NT2/D1 (cell line): ENCODE data around the gene ATP6AP1.

ENCODE experiments used
- SUZ12 ChIP-seq: IDR thresholded peaks from 2 replicates; pipeline ENCODE4 v1.6.1; 2011; ENCODE audit not compliant: insufficient read length, insufficient read depth; ENCODE audit errors: extremely low read depth
- YY1 ChIP-seq: IDR thresholded peaks from 2 replicates; pipeline ENCODE4 v1.6.1; 2011; ENCODE audit not compliant: insufficient read length, insufficient read depth

DNA sequence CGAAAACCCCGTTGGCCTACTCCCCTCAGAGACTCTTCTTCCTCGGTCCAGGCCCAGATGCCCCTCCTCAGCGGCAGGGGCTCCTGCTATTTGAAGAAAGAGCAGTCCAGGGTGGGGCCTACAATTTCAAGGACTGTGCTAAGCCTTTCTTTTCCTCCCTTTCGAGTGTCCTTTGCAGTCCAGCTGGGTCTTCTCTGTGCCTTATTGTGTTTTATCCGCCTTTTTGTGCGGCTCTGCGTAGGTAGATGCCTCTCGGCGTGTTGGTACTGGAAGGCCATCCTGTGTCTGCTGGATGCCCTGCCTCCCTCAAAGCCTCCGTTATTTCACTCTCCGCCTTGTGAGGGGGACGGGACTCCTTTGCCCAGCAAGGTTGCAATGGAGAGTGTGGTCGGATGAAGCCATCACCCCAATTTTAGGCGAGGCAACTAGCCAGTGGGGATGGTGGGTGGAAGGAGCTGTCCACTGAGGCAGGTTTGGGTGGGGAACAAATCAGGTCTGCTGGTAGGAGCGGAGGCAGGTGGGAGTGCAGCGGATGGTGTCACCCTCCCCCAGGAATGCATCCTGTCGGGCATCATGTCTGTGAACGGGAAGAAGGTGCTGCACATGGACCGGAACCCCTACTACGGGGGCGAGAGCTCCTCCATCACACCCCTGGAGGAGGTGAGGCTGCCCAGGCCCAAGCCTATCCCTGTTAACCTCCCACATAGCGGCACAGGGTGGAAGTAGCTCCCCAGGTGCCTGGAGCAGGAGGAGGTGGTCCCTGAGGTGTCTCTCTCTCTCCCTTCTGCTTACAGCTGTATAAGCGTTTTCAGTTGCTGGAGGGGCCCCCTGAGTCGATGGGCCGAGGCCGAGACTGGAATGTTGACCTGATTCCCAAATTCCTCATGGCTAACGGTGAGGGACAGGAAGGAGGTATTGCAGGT is 9.8 kb downstream of the ATP6AP1 start:
- TF ChIP-seq SUZ12 (no peak), YY1 (no peak)
